NCI-H1417 (cell line): ENCODE measurements around the gene SUFU.

ENCODE experiments used
- DNase-seq, 3 experiments: peaks; one replicate each; lab custom pipeline; 2025; lab: John Stamatoyannopoulos, UW

SUFU gene

DNA sequence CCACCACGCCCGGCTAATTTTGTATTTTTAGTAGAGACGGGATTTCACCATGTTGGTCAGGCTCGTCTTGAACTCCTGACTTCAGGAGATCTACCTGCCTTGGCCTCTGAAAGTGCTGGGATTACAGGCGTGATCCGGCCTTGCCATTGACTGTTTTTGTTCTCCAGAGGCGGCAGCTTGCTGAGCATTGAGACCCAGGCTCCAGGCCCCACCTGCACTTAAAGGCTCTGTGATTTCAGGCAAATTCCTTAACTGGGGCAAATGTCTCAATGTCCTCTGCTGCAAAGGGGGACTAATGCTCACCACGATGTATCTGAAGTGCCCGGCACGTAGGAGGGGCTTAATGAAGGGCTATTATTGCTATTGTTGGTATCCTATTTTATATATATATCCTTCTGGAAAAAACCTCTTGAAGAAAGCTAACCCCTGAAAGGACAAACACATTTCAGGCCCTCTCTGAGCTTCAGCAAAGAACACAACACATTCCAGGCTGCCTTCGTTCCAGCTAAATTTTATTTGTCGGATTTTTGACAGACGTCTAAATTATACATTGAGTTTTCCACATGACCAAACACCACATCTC is 169.6 kb downstream of the SUFU start:
- DNase-seq: no peak

- DNase-seq: peak; percentile 5 to 78 (median 37)
These were observed 170.2 kb downstream of the SUFU start for GRCh38 chr10:102673819-102674511.

GRCh38 chr10:102674566-102674965 is 170.8 kb downstream of the SUFU start:
- peak in 2 of 3 experiments; percentile 6 to 28 for DNase-seq

- DNase-seq: peak in 1 of 3 experiments; percentile 13
These were observed 171.4 kb downstream of the SUFU start for GRCh38 chr10:102675011-102675665.

DNA sequence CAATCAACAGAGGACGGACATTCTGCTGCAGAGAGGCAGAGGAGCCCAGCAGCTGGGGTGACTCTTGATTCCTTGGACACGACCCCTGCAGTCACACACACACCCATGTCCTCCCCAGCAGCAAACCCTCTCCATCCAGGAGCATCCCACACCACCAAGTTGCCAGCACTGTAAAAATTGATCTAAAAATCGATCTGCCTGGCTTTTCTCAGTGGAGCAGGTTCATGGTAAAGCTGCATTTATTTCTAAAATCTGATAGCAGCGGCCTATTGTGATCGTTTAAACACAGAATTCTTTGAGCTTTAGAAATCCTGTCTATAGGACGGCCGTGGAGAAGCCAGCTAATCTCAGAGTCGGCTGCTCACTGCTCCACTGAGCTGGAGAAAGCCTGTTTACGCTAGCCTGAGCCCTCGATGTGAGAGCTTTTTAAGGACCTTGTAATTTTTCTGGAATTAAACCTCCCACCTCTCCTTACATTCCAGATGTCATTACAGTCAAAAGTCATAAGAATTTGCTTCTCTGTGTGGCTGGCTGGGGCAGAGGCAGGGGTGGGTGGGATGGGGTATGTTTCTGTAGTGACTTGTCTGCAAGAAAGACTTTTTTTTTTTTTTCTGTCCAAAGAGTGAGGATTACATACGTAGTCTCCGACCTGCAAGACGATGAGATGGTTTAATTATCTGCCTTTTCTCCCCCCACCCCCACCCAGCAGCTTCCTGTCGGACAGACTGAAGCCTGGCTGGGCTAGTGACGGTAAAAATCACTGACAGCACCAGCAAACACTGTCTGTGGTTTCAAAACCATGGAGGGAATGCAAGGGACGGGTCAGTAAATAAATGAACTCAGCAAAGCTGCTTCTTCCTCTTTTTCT is 172.1 kb downstream of the SUFU start:
- DNase-seq: no peak

GRCh38 chr10:102676534-102677315 is 173.0 kb downstream of the SUFU start:
- DNase-seq: no peak

GRCh38 chr10:102677331-102678067 is 173.7 kb downstream of the SUFU start:
- peak in 1 of 3 experiments; percentile 44 for DNase-seq

- peak in 2 of 3 experiments; percentile 4 to 44 for DNase-seq
These were observed 174.3 kb downstream of the SUFU start for GRCh38 chr10:102678068-102678400.

GRCh38 chr10:102678842-102679289 is 175.1 kb downstream of the SUFU start:
- peak in 2 of 3 experiments; percentile 70 to 84 for DNase-seq

- DNase-seq: no peak
These were observed 175.8 kb downstream of the SUFU start for GRCh38 chr10:102679596-102679995.

DNA sequence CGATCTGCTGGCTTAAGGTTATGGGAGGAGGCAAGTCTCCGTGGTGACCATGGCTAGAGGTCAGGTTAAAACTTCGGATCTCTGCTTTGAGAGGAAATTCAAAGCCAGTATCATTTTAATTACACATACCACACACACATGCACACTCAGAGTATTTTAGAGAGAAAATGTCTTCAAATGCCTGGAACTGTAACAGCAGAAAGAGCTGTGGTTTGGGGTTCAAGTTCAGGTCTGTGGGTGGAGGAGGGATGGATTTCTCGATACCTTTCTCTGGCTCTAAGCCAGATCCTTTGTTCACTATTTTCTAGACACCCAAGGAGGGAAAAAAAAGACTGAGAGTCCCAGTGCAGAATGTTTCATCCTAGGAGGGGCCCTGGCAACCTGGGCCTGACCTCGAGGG is 177.9 kb downstream of the SUFU start:
- DNase-seq: no peak

DNA sequence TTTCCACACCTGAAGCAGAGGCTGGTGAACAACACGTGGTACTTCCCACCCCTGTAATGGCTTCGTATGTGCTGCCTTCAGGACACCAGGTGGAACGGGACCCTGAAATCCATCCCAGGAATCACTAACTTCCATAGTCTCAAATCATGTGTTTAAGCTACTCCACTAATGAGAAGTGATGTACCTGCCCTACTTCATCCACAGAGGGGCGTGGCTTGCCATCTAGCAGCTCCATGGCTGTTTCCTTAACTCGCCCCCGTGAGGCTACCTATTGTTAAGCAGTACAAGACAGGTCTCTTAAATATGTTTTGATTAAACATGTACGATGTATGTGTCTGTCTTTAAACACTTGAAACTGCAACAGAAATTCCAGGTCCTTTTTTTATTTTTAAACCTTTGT is 178.6 kb downstream of the SUFU start:
- no peak for DNase-seq

DNA sequence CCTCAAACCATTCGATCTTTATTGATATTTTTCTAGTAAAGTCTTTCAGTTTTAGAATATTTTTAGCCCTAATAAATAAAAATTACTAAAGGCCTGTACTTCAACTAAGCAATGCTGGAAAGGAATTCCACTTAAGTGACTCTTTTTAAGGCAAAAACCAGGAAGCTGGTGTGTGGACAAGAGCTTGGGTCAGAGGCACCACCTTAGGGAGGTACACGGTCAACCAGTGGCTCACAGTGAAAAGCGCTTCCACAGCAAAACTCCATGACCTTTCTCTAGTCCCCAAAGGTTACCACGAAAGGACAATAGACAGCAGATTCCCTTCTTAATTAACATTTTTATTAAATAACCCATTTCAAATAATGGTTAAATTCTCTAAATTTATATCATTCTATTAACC is 179.2 kb downstream of the SUFU start:
- DNase-seq: no peak
